ENCODE measurements around the gene C1QTNF6.
A peak's percentile ranks its signal among the peaks of the same experiment; 100 is the strongest.

The C1QTNF6 gene

GRCh38 chr22:37182101-37182948 is 5.7 kb downstream of the C1QTNF6 start:
- Mint-ChIP-seq H3K4me3 (no peak overlapping the region), H3K36me3 (ENCODE audit: low read depth) (no peaks in the 10 kb centered on the region), H3K4me1 (peaks cover 39% of the 10 kb centered on the region), H3K27me3 (no peaks in the 10 kb centered on the region), H3K27ac (no peak overlapping the region), H3K9me3 (no peaks in the 10 kb centered on the region)
- ATAC-seq (no peak), DNase-seq (no peak)

- H3K27me3 Mint-ChIP-seq, result no peaks in the 10 kb centered on the region
- DNase-seq, result no peak
- H3K36me3 Mint-ChIP-seq (ENCODE audit: low read depth), result no peaks in the 10 kb centered on the region
- H3K4me3 Mint-ChIP-seq, result no peak overlapping the region
- H3K27ac Mint-ChIP-seq, result peak overlapping the region; percentile 35
- peaks cover 40% of the 10 kb centered on the region for H3K4me1 Mint-ChIP-seq
- no peak for ATAC-seq
- H3K9me3 Mint-ChIP-seq, result no peaks in the 10 kb centered on the region
Observed at GRCh38 chr22:37181681-37182080, 6.4 kb downstream of the C1QTNF6 start.

- Mint-ChIP-seq H3K9me3 (no peaks in the 10 kb centered on the region), H3K4me3 (no peak overlapping the region), H3K4me1 (peaks cover 36% of the 10 kb centered on the region), H3K36me3 (ENCODE audit: low read depth) (no peaks in the 10 kb centered on the region), H3K27me3 (no peaks in the 10 kb centered on the region), H3K27ac (no peak overlapping the region)
- no peak for DNase-seq
- no peak for ATAC-seq
Observed at GRCh38 chr22:37180531-37181231, 7.4 kb downstream of the C1QTNF6 start.

GRCh38 chr22:37179622-37180420 is 8.2 kb downstream of the C1QTNF6 start:
- no peak for DNase-seq
- ATAC-seq, result no peak
- no peaks in the 10 kb centered on the region for H3K27me3 Mint-ChIP-seq
- no peaks in the 10 kb centered on the region for H3K36me3 Mint-ChIP-seq (ENCODE audit: low read depth)
- peaks cover 33% of the 10 kb centered on the region for H3K4me1 Mint-ChIP-seq
- no peak overlapping the region for H3K4me3 Mint-ChIP-seq
- H3K27ac Mint-ChIP-seq, result no peak overlapping the region
- no peaks in the 10 kb centered on the region for H3K9me3 Mint-ChIP-seq

GRCh38 chr22:37179126-37179470 is 8.9 kb downstream of the C1QTNF6 start:
- Mint-ChIP-seq H3K4me3 (no peak overlapping the region), H3K9me3 (no peaks in the 10 kb centered on the region), H3K36me3 (ENCODE audit: low read depth) (no peaks in the 10 kb centered on the region), H3K27me3 (no peaks in the 10 kb centered on the region), H3K4me1 (peaks cover 29% of the 10 kb centered on the region), H3K27ac (no peak overlapping the region)
- ATAC-seq (no peak), DNase-seq (no peak)

GRCh38 chr22:37178350-37179125 is 9.5 kb downstream of the C1QTNF6 start:
- no peaks in the 10 kb centered on the region for H3K27me3 Mint-ChIP-seq
- DNase-seq, result no peak
- no peak overlapping the region for H3K4me3 Mint-ChIP-seq
- no peak overlapping the region for H3K27ac Mint-ChIP-seq
- no peaks in the 10 kb centered on the region for H3K36me3 Mint-ChIP-seq (ENCODE audit: low read depth)
- peaks cover 27% of the 10 kb centered on the region for H3K4me1 Mint-ChIP-seq
- H3K9me3 Mint-ChIP-seq, result no peaks in the 10 kb centered on the region
- ATAC-seq, result no peak

GRCh38 chr22:37177755-37178154 is 10.3 kb downstream of the C1QTNF6 start:
- Mint-ChIP-seq H3K27ac (peak overlapping the region; percentile 53), H3K4me1 (peaks cover 23% of the 10 kb centered on the region), H3K27me3 (no peaks in the 10 kb centered on the region), H3K9me3 (no peaks in the 10 kb centered on the region), H3K36me3 (ENCODE audit: low read depth) (no peaks in the 10 kb centered on the region), H3K4me3 (no peak overlapping the region)
- DNase-seq, result no peak
- no peak for ATAC-seq

- Mint-ChIP-seq H3K4me1 (peaks cover 21% of the 10 kb centered on the region), H3K27me3 (no peaks in the 10 kb centered on the region), H3K36me3 (ENCODE audit: low read depth) (no peaks in the 10 kb centered on the region), H3K9me3 (no peaks in the 10 kb centered on the region), H3K4me3 (no peak overlapping the region), H3K27ac (peak overlapping the region; percentile 53)
- ATAC-seq, result no peak
- no peak for DNase-seq
Observed at GRCh38 chr22:37177221-37177620, 10.8 kb downstream of the C1QTNF6 start.

GRCh38 chr22:37176464-37177061 is 11.5 kb downstream of the C1QTNF6 start:
- peaks cover 19% of the 10 kb centered on the region for H3K4me1 Mint-ChIP-seq
- H3K9me3 Mint-ChIP-seq, result no peaks in the 10 kb centered on the region
- ATAC-seq (peak; percentile 59), DNase-seq (no peak)
- H3K27me3 Mint-ChIP-seq, result no peaks in the 10 kb centered on the region
- H3K36me3 Mint-ChIP-seq (ENCODE audit: low read depth), result no peaks in the 10 kb centered on the region
- peak overlapping the region; percentile 82 for H3K27ac Mint-ChIP-seq
- H3K4me3 Mint-ChIP-seq, result no peak overlapping the region

GRCh38 chr22:37175414-37176281 is 12.4 kb downstream of the C1QTNF6 start:
- DNase-seq, result no peak
- Mint-ChIP-seq H3K27me3 (no peaks in the 10 kb centered on the region), H3K36me3 (ENCODE audit: low read depth) (no peaks in the 10 kb centered on the region), H3K27ac (no peak overlapping the region), H3K4me3 (no peak overlapping the region), H3K4me1 (peaks cover 22% of the 10 kb centered on the region), H3K9me3 (no peaks in the 10 kb centered on the region)
- no peak for ATAC-seq

GRCh38 chr22:37174964-37175363 is 13.1 kb downstream of the C1QTNF6 start:
- ATAC-seq, result no peak
- Mint-ChIP-seq H3K4me1 (peaks cover 24% of the 10 kb centered on the region), H3K27me3 (no peaks in the 10 kb centered on the region), H3K27ac (no peak overlapping the region), H3K36me3 (ENCODE audit: low read depth) (no peaks in the 10 kb centered on the region), H3K4me3 (no peak overlapping the region), H3K9me3 (no peaks in the 10 kb centered on the region)
- no peak for DNase-seq

- Mint-ChIP-seq H3K4me1 (peaks cover 37% of the 10 kb centered on the region), H3K4me3 (no peak overlapping the region), H3K27ac (no peak overlapping the region), H3K36me3 (ENCODE audit: low read depth) (no peaks in the 10 kb centered on the region), H3K27me3 (no peaks in the 10 kb centered on the region), H3K9me3 (no peaks in the 10 kb centered on the region)
- no peak for ATAC-seq
- no peak for DNase-seq
Observed at GRCh38 chr22:37173709-37174108, 14.3 kb downstream of the C1QTNF6 start.

Measured in activated naive CD8-positive, alpha-beta T cell treated with anti-CD3 and anti-CD28 coated beads, Interleukin-2, amount 50 U/mL, for 24 hours (primary cell).